SKM-1 treated with dmso at 0.1 percent for 144 hours (cell line): ENCODE data around the gene AFF2.
"Not testable (repeated sequence)": the region's sequence is repeated elsewhere in the genome, so short reads cannot be mapped to it uniquely, and the experiment has no call there.

ENCODE experiments used
- DNase-seq: peaks from one replicate; lab custom pipeline; 2025; ENCODE audit not compliant: unreplicated experiment; lab: John Stamatoyannopoulos, UW

AFF2 gene

GRCh38 chrX:148632444-148632843 is 132.0 kb downstream of the AFF2 start:
- no peak for DNase-seq

GRCh38 chrX:148633218-148633908 is 132.9 kb downstream of the AFF2 start:
- no peak for DNase-seq

- no peak for DNase-seq
Observed at GRCh38 chrX:148634591-148634990, 134.2 kb downstream of the AFF2 start.

GRCh38 chrX:148643460-148643859 is 143.0 kb downstream of the AFF2 start:
- no peak for DNase-seq

GRCh38 chrX:148647651-148648050 is 147.2 kb downstream of the AFF2 start:
- DNase-seq, result peak; percentile 55

- DNase-seq, result no peak
Observed at GRCh38 chrX:148649145-148649795, 148.9 kb downstream of the AFF2 start.

- DNase-seq, result no peak
Observed at GRCh38 chrX:148658115-148658730, 157.8 kb downstream of the AFF2 start.

GRCh38 chrX:148659481-148659880 is 159.1 kb downstream of the AFF2 start:
- DNase-seq, result no peak

- no peak for DNase-seq
Observed at GRCh38 chrX:148661035-148661434, 160.6 kb downstream of the AFF2 start.

- DNase-seq, result no peak
Observed at GRCh38 chrX:148662014-148662413, 161.6 kb downstream of the AFF2 start.

GRCh38 chrX:148664171-148664570 is 163.8 kb downstream of the AFF2 start:
- no peak for DNase-seq

- DNase-seq, result no peak
Observed at GRCh38 chrX:148664995-148665394, 164.6 kb downstream of the AFF2 start.

GRCh38 chrX:148669175-148669574 is 168.8 kb downstream of the AFF2 start:
- DNase-seq, result not testable (repeated sequence)

GRCh38 chrX:148670277-148670676 is 169.9 kb downstream of the AFF2 start:
- DNase-seq, result no peak

GRCh38 chrX:148672517-148672916 is 172.1 kb downstream of the AFF2 start:
- no peak for DNase-seq

- DNase-seq, result no peak
Observed at GRCh38 chrX:148681605-148682004, 181.2 kb downstream of the AFF2 start.

GRCh38 chrX:148682206-148682605 is 181.8 kb downstream of the AFF2 start:
- DNase-seq, result no peak

- DNase-seq, result no peak
Observed at GRCh38 chrX:148691456-148691855, 191.0 kb downstream of the AFF2 start.

GRCh38 chrX:148695255-148695654 is 194.8 kb downstream of the AFF2 start:
- no peak for DNase-seq

- DNase-seq, result no peak
Observed at GRCh38 chrX:148698221-148698620, 197.8 kb downstream of the AFF2 start.

- DNase-seq, result no peak
Observed at GRCh38 chrX:148700021-148700420, 199.6 kb downstream of the AFF2 start.

- no peak for DNase-seq
Observed at GRCh38 chrX:148713981-148714380, 213.6 kb downstream of the AFF2 start.
